Kidney glomerular epithelial cell (primary cell): ENCODE measurements around the gene TFE3.

Experiments
- DNase-seq: peaks from one replicate; lab custom pipeline; 2025; lab: John Stamatoyannopoulos, UW

TFE3 gene

DNA sequence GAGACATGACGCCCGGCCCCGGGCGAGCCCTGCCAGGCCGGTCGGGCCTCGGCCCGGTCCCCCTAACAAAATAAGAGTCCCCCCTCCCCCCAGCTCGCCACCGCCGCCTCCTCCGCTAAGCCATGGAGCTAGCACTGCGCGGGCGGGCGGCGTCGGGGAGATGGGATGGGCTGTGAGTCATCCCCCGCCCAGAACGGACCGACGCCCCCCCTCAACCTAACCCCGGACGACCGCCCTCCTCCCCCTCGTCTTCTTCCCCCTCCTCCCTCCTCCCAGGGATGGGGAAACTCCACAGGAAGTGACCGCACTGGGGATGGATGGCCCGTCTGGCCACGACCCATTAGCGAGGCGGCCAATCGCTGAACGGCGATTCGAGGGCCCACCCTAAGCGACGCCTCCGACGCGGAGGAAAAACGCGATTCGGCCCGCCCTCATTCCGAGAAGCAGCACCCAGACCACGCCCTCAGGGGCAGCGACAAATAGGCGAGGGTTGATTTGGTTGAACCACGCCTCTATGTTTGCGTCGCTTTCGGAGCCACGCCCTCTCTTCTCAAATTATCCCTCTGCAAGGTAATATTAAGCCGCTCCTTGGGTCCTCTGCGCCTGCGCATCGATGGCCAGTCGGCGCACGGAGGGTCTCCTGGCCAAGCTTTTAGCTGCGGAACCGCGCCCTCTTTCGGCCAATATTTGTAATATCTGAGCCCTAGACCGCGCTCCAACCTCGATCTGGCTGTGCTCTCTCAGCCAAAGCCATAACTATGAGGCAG is at the start of gene TFE3:
TSS of gene TFE3 (minus strand) at position 138 of the 767 bp plus-strand sequence. CDS start at position 7, 131 bp downstream.
- peak; percentile 97 for DNase-seq

DNA sequence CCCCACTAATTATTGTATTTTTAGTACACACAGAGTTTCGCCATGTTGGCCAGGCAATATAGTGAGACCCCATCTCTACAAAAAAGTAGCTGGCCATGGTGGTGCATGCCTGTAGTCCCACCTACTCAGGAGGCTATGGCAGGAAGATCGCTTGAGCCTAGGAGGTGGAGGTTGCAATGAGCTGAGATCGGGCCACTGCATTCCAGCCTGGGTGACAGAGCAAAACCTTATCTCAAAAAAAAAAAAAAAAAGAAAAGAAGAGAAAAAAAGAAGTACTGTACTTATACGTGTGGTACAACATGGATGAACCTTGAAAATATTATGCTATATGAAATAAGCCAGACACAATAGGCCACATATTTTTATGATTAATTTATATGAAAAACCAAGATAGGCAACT is 46.4 kb upstream of the TFE3 start:
- DNase-seq = no peak

- DNase-seq = no peak
Measured at GRCh38 chrX:49082271-49082871, 39.2 kb upstream of the TFE3 start.

DNA sequence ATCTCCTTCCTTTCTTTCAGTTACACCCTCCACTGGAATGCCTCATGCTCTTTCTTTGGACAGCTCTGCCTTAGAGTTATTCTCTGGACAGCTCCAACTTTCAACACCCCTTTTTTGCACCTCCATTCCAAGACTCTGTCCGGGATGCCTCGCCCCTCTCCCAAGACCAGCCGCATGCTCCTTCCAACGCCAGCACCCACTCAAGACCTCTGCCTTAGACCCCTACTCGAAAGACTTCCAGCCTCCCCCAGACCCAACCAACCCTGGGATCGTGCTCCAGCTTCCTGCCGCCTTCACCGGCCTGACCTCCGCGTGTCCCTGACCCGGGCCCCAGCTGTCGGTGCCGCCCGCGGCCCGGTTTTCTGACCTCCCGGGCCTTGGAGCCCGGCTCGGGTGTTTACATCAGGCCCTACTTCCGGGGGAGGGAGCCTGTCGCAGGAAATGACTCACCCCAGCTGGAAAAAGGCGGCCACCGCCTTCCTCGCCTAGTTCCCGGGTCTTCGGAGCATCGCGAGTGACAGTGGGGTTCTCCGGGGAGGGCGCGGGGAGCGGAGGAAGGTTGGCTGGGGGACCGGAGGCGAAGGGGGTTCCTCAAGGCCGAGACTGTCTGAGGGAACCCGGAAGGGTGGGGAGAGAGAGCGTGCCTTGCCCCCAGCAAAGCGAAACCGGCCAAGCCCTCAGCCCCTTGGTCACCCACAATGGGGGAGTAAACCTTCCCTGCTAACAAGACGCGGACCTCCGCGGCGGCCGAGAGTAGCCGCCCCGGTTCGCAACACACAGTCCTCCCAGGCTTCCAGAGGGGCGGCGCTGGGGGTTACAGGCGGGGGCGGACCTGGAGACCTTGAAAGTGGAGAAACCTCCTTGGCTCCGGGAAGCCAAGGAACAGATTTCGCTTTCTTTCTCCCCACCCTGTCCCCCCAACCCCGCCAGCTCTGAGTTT is 36.6 kb upstream of the TFE3 start, which contains the start of gene WDR45:
TSS of gene WDR45 (minus strand) at position 399 of the 940 bp plus-strand sequence. CDS start 1,792 bp downstream, outside the sequence.
- DNase-seq = no peak

DNA sequence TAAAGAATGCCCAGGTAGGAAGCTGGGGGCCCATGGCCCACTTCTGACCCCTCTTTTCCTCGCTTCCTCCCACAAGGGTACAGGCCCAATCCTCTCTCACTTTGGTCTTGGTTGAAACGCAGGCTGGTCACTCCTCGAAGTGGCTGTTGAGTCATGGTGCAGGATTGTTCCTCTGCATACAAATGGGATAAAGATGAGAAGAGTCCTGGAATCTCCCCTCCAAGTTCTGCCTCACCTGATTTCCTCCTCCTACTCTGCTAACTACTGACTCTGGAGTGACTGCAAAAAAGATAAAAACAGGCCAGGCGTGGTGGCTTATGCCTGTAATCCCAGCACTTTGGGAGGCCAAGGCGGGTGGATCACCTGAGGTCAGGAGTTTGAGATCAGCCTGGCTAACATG is 34.8 kb upstream of the TFE3 start:
- no peak for DNase-seq

GRCh38 chrX:49075347-49075746 is 32.2 kb upstream of the TFE3 start:
- DNase-seq = no peak

- peak; percentile 67 for DNase-seq
Measured at GRCh38 chrX:49073601-49074575, 30.7 kb upstream of the TFE3 start, which contains the start of gene PRAF2. PRAF2 (minus strand) TSS chrX:49074002; CDS start chrX:49073987, 15 bp downstream.

GRCh38 chrX:49072712-49073095 is 29.5 kb upstream of the TFE3 start:
- no peak for DNase-seq

DNA sequence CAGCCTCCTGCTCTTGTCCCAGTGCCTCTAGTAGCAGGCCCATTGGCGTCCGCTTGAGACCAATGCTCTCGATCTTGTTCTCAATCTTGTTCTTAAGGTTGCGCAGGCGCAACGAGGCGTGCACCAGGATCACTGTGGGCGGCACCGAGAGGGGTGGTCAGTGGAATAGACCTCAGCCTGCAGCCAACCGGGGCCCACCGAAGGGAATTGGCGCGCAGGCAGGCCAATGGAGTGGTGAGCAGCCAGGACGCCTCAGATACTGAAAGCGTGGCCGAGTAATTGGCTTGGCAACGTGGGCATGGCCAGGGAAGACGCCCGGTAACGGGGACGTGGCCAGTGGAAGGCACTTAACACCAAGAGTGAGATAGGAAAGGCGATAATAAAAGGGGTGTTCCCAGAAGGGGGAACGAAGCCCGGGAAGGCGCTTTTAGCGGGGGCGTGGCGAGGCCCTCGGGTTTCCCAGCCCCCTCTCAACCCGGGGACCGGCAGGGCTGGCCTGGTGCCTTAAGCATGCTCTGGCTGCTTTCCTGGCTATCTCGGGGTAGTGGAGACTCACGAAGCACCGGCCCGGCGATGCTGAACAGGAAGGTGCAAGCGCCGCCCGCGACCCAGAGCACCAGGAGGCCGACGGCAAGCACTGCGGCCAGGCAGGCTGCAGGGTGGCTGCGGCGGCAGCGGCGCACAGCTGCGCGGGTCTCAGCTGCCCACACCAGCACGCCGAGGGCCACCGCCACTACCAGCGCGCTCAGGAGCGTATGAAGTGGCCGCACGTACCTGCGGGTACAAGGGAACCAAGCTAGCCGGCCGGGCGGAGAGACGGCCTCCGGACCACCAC is 28.9 kb upstream of the TFE3 start:
- DNase-seq = peak; percentile 47

- DNase-seq = no peak
Measured at GRCh38 chrX:49070988-49071387, 27.8 kb upstream of the TFE3 start.

- no peak for DNase-seq
Measured at GRCh38 chrX:49069038-49069437, 25.9 kb upstream of the TFE3 start.

DNA sequence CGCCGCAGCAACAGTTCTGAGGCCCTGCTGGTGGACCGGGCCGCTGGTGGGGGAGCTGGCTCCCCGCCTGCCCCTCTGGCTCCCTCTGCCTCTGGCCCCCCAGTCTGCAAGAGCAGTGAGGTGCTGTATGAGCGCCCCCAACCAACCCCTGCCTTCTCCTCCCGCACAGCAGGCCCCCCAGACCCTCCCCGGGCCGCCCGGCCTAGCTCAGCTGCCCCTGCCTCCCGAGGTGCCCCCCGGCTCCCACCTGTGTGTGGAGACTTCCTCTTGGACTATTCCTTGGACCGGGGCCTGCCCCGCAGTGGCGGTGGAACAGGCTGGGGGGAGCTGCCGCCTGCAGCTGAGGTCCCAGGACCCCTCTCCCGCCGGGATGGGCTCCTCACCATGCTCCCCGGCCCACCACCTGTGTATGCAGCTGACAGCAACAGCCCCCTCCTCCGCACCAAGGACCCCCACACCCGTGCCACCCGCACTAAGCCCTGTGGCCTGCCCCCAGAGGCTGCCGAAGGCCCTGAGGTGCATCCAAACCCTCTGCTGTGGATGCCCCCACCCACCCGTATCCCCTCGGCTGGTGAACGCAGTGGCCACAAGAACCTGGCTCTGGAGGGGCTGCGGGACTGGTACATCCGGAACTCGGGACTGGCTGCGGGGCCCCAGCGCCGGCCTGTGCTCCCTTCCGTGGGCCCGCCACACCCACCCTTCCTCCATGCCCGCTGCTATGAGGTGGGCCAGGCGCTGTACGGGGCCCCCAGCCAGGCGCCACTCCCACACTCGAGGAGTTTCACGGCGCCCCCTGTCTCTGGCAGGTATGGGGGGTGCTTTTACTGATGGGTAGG is 24.3 kb upstream of the TFE3 start:
- DNase-seq = no peak

DNA sequence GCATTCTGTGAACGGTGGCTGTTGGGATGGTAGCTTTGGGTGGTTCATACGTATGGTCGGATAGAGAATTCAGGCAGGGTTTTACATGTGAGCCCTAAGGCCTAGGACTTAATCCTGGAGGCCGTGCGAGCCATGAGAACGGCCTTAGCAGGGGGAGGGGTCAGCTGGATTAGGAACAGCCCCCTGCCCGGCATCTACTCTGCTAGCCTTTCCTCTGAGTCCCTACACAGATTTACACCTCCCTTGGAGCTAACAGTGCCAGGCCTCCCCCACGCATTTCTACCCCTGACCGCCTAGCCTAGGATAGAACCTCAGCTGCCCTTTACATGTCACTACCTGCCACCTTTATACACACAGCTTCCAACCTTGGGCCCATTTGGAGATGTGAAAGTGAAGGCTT is 23.5 kb upstream of the TFE3 start:
- DNase-seq = no peak

- no peak for DNase-seq
Measured at GRCh38 chrX:49066278-49066677, 23.1 kb upstream of the TFE3 start.

GRCh38 chrX:49064735-49065134 is 21.6 kb upstream of the TFE3 start:
- no peak for DNase-seq

DNA sequence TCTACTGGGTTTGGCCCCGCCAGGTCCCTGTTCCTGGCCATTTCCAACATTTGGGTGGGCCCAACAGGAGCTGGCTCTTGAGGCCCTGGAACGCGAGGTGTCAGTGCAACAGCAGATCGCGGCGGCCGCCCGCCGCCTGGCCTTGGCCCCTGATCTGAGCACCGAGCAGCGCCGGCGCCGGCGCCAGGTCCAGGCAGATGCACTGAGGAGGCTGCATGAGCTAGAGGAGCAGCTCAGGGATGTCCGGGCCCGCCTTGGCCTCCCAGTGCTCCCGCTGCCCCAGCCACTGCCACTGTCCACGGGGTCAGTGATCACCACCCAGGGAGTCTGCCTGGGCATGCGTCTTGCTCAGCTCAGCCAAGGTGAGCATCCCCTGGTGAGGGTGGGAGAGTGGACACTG is 21.1 kb upstream of the TFE3 start:
- no peak for DNase-seq

- no peak for DNase-seq
Measured at GRCh38 chrX:49063715-49064114, 20.6 kb upstream of the TFE3 start.

GRCh38 chrX:49061916-49062315 is 18.8 kb upstream of the TFE3 start:
- DNase-seq = no peak

DNA sequence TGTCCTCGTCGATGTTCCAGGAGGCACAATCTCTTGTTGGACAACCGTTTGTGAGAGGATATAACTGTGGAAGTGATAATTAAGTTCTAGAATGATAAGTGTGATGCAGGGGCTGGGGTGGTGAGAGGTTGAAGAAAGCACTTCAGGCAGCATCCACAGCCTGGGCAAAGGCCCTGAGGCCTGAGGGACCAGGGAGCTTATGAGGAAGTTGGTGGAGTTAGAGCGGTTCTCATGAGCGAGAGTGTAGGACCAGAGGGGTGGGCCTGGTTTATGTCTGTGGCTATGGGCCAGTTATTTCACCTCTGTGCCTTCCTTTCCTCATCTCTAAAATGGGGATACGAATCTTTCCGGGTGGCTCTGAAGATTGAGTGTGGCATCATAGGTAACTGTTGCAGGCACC is 18.3 kb upstream of the TFE3 start:
- no peak for DNase-seq
